K562 (cell line): ENCODE results near the gene IPCEF1. TPM values are rescaled to one million over a fixed set of nuclear protein-coding genes. Genes with fewer than 3 reads are reported as not detected.
A peak's percentile ranks its signal among the peaks of the same experiment; 100 is the strongest.

Experiments used
- ATAC-seq: fragments of 200-7000 bp; cut with Tn5 transposase; 3 replicates; pipeline ENCODE4 v1.9.1; 2020; ENCODE audit warnings: moderate library complexity
- BruUV-seq: library from RNA; stranded (reverse); fragments of 400-500 nt; replicated peaks from 2 replicates; lab custom pipeline; 2021; lab: Mats Ljungman, UMichigan
- CTCF ChIA-PET: fragments of 300-600 bp; formaldehyde crosslinking; extraction: SDS; loops from one replicate; lab custom pipeline; 2021; ENCODE audit warnings: low intra/inter-chr PET ratio; lab: Yijun Ruan, JAX
- POLR2A ChIA-PET: fragments of 300-600, 350-650 bp; sonication (Branson Sonifier 250); formaldehyde crosslinking; extraction: SDS; loops from one replicate; lab custom pipeline; 2021; ENCODE audit warnings: antibody characterized with exemption, inconsistent platforms; lab: Yijun Ruan, JAX
- DNase-seq, 4 experiments: peaks; one replicate each; pipeline versions ENCODE4 v3.0.0 to v3.0.0-alpha.2; 2011 to 2018; ENCODE audit warnings: low spot score in 3 of 4, mixed read lengths in 3 of 4; ENCODE audit errors: extremely low read depth in 1 of 4
- FAIRE-seq: peaks from 2 replicates; lab custom pipeline; 2011; peaks lifted over from hg19 to GRCh38; lab: Jason Lieb, UNC
- H2AFZ ChIP-seq: 2 replicates; pipeline ENCODE4 v1.6.0; 2011; ENCODE audit warnings: low read depth, low read length, control low read depth, inconsistent platforms
- H3K27ac ChIP-seq: fragments of 200-600 bp; 3 replicates; pipeline ENCODE4 v1.8.0; 2011; ENCODE audit warnings: low read depth, mild to moderate bottlenecking, control low read depth, inconsistent platforms, low read length, moderate library complexity, mixed read lengths; ENCODE audit errors: extremely low read depth
- H3K27me3 ChIP-seq, 2 experiments: fragments of 300-600 bp in 1 of 2; 2 replicates in 1 of 2; 3 replicates in 1 of 2; pipeline versions ENCODE4 v1.6.0 to v1.8.0; 2011; ENCODE audit warnings: inconsistent platforms in 2 of 2, low read length in 2 of 2, mild to moderate bottlenecking in 1 of 2, mixed read lengths in 1 of 2, moderate library complexity in 1 of 2; ENCODE audit not compliant: control insufficient read depth in 2 of 2, insufficient read depth in 2 of 2
- H3K36me3 ChIP-seq: fragments of 300-600 bp; 3 replicates; pipeline ENCODE4 v1.8.0; 2011; ENCODE audit warnings: mild to moderate bottlenecking, low read length, inconsistent platforms; ENCODE audit not compliant: control insufficient read depth, insufficient read depth
- H3K4me1 ChIP-seq, 2 experiments: fragments of 200-600 bp in 1 of 2; replicated peaks in 1 of 2; 2 replicates in 1 of 2; 3 replicates in 1 of 2; pipeline versions ENCODE4 v1.5.1 to v1.8.0; 2011; ENCODE audit warnings: inconsistent platforms in 2 of 2, low read length in 2 of 2, mild to moderate bottlenecking in 1 of 2, mixed read lengths in 1 of 2, moderate library complexity in 1 of 2; ENCODE audit not compliant: control insufficient read depth in 2 of 2, insufficient read depth in 2 of 2
- H3K4me2 ChIP-seq: 2 replicates; pipeline ENCODE4 v1.6.1; 2011; ENCODE audit warnings: low read length, control low read depth, inconsistent platforms, mixed read lengths; ENCODE audit not compliant: insufficient read depth
- H3K4me3 ChIP-seq: fragments of 200-600 bp; sonication (generic), shearing (Covaris generic); 2 replicates; pipeline ENCODE4 v1.5.1; 2016; ENCODE audit warnings: control low read depth, inconsistent platforms
- H3K79me2 ChIP-seq: fragments of 200-600 bp; 3 replicates; pipeline ENCODE4 v1.8.0; 2011; ENCODE audit warnings: low read length, inconsistent platforms; ENCODE audit not compliant: control insufficient read depth, insufficient read depth
- H3K9ac ChIP-seq, 2 experiments: 2 replicates each; pipeline versions ENCODE4 v1.6.0 to v1.6.1; 2011; ENCODE audit warnings: low read depth in 2 of 2, low read length in 2 of 2, control low read depth in 1 of 2, inconsistent platforms in 1 of 2, mild to moderate bottlenecking in 1 of 2, mixed read lengths in 1 of 2; ENCODE audit not compliant: insufficient read depth in 1 of 2
- H3K9me1 ChIP-seq: one replicate; pipeline ENCODE4 v1.6.0; 2011; ENCODE audit warnings: inconsistent platforms, mild to moderate bottlenecking, low read length, moderate library complexity; ENCODE audit not compliant: control insufficient read depth, insufficient read depth
- H3K9me3 ChIP-seq: replicated peaks from 2 replicates; pipeline ENCODE4 v1.5.1; 2011; ENCODE audit warnings: low read depth, low read length, inconsistent platforms; ENCODE audit not compliant: control insufficient read depth, insufficient read depth
- H4K20me1 ChIP-seq: replicated peaks from 2 replicates; pipeline ENCODE4 v1.6.1; 2011; ENCODE audit warnings: low read length, inconsistent platforms, mixed read lengths; ENCODE audit not compliant: control insufficient read depth, insufficient read depth
- BRD4 ChIP-seq: fragments of 200-600 bp; sonication (generic); IDR thresholded peaks from 2 replicates; pipeline ENCODE4 v1.6.1; 2017; ENCODE audit warnings: inconsistent platforms
- ETV6 ChIP-seq, 3 experiments: fragments of 150-350 bp in 1 of 3; sonication (generic) in 1 of 3; formaldehyde crosslinking in 1 of 3; IDR thresholded peaks; 2 replicates each; pipeline versions ENCODE4 v1.6.1 to v1.8.0; 2014 to 2022; ENCODE audit warnings: borderline replicate concordance in 2 of 3, low read depth in 2 of 3, antibody characterized with exemption in 1 of 3, low read length in 1 of 3, mild to moderate bottlenecking in 1 of 3, missing genetic modification reagents in 1 of 3
- GTF3C2 ChIP-seq: IDR thresholded peaks from 3 replicates; pipeline ENCODE4 v1.6.1; 2011; ENCODE audit warnings: borderline replicate concordance, mild to moderate bottlenecking, moderate library complexity; ENCODE audit not compliant: insufficient read length; ENCODE audit errors: extremely low read depth
- MLX ChIP-seq, 2 experiments: fragments of 450-650 bp in 1 of 2; sonication (generic) in 1 of 2; formaldehyde crosslinking; conservative IDR thresholded peaks; 2 replicates each; pipeline versions ENCODE4 v1.4.0 to v1.8.1; 2020 to 2022; ENCODE audit warnings: mild to moderate bottlenecking in 1 of 2, missing genetic modification reagents in 1 of 2
- NCOA2 ChIP-seq, 2 experiments: fragments of 450-650 bp; IDR thresholded peaks; 2 replicates each; pipeline ENCODE4 v1.6.1; 2018; ENCODE audit warnings: mild to moderate bottlenecking in 2 of 2, moderate library complexity in 1 of 2; ENCODE audit not compliant: partially characterized antibody in 2 of 2
- POLR2H ChIP-seq: IDR thresholded peaks from 2 replicates; pipeline ENCODE4 v1.6.1; 2016; ENCODE audit warnings: missing genetic modification characterization, low read depth, mild to moderate bottlenecking, control low read depth, missing compliant biosample characterization, moderate library complexity
- RBM34 ChIP-seq: fragments of 200-400 bp; formaldehyde crosslinking; IDR thresholded peaks from 2 replicates; pipeline ENCODE4 v1.6.1; 2018; ENCODE audit warnings: low read length, borderline replicate concordance; ENCODE audit not compliant: insufficient read depth
- SIN3B ChIP-seq: fragments of 450-650 bp; IDR thresholded peaks from 2 replicates; pipeline ENCODE4 v1.6.1; 2017; ENCODE audit warnings: low read depth, mild to moderate bottlenecking, moderate library complexity
- SMARCA4 ChIP-seq: fragments of 450-650 bp; IDR thresholded peaks from 2 replicates; pipeline ENCODE4 v1.6.1; 2016
- SP2 ChIP-seq: IDR thresholded peaks from 2 replicates; pipeline ENCODE4 v1.6.1; 2011; ENCODE audit warnings: mild to moderate bottlenecking, low read depth, low read length, moderate library complexity; ENCODE audit not compliant: poor library complexity, severe bottlenecking; ENCODE audit errors: extremely low read depth
- ZEB2 ChIP-seq: fragments of 450-650 bp; IDR thresholded peaks from 2 replicates; pipeline ENCODE4 v1.6.1; 2016
- ZNF184 ChIP-seq: sonication (generic); formaldehyde crosslinking; IDR thresholded peaks from 2 replicates; pipeline ENCODE4 v1.5.0; 2020; ENCODE audit warnings: missing genetic modification reagents
- ZNF24 ChIP-seq: fragments of 450-650 bp; IDR thresholded peaks from 2 replicates; pipeline ENCODE4 v1.6.1; 2016
- ZNF408 ChIP-seq: fragments of 250-450 bp; sonication (Bioruptor Pico); IDR thresholded peaks from 2 replicates; pipeline ENCODE4 v1.4.0; 2020; ENCODE audit warnings: low read depth, mild to moderate bottlenecking, moderate library complexity
- WGBS: fragments of 100-300 bp; shearing (Covaris generic); methylation state at CpG from one replicate; pipeline ENCODE4 v1.1.6; 2016; ENCODE audit warnings: low coverage, mixed read lengths; ENCODE audit not compliant: insufficient coverage; ENCODE audit errors: missing lambda C conversion rate; 5-methylcytosine and 5-hydroxymethylcytosine counted together
- in situ Hi-C: fragments of 300-500 bp; cut with MboI; formaldehyde crosslinking; loops from 4 replicates; pipeline ENCODE4 v1.15.0; 2018; ENCODE audit warnings: inconsistent platforms, mixed read lengths
- intact Hi-C: fragments of 100-400 bp; cut with micrococcal nuclease; formaldehyde crosslinking; loops from 2 replicates; pipeline ENCODE4 v1.14.2; 2022
- polyA plus RNA-seq, 8 experiments: library from polyadenylated mRNA; depleted of rRNA in 4 of 8; stranded (reverse) in 5 of 8; unstranded in 3 of 8; fragments of >200 nt; fragmentation: Nextera tagmentation in 2 of 8; fragmentation: Illumina TruSeq in 1 of 8; extraction: Ambion mirVana in 2 of 8; extraction: Trizol in 1 of 8; gene quantifications; 2 replicates each; pipeline versions ENCODE4 v1.2.1 to v1.2.3, GENCODE V29; 2011 to 2014; ENCODE audit warnings: inconsistent platforms in 1 of 8, missing spikeins in 1 of 8
- total RNA-seq, 7 experiments: library from RNA; depleted of rRNA in 6 of 7; stranded (reverse); fragments of >200 nt in 6 of 7; fragmentation: Illumina TruSeq in 2 of 7; extraction: Trizol in 2 of 7; gene quantifications; 2 replicates each; pipeline versions ENCODE4 v1.2.1 to v1.2.3, GENCODE V29; 2011 to 2021; ENCODE audit warnings: low replicate concordance in 1 of 7

IPCEF1 gene
- total and polyA plus RNA-seq, 9 of the 15 experiments (the other 6 are each of a cell fraction or from before 2014, with no cell fraction given): 0.14 to 0.18 TPM; not detected in 7

GRCh38 chr6:154156135-154156896 lies 200.3 kb downstream of the IPCEF1 start (continued):
- TF ChIP-seq ZNF184 (CRISPR knock-in tag): no peak
- no peak for TF ChIP-seq ZNF408 (CRISPR knock-in tag)
- TF ChIP-seq, all 486 proteins: peak for 4

- 12% methylated on average over 6 of the region's 6 CpGs for WGBS
- Histone ChIP-seq H3K4me3 (no peak overlapping the region), H3K79me2 (no peaks in the 10 kb centered on the region), H3K9ac (no peak overlapping the region), H3K9me3 (no peaks in the 10 kb centered on the region), H3K27me3 (peaks cover 0 to 8% of the 10 kb centered on the region in 2 experiments; a peak in 1 of 5 replicates), H3K4me1 (no peaks in the 10 kb centered on the region), H3K9me1 (no peaks in the 10 kb centered on the region), H4K20me1 (no peaks in the 10 kb centered on the region), H3K36me3 (no peaks in the 10 kb centered on the region), H3K27ac (no peak overlapping the region), H3K4me2 (no peak overlapping the region), H2AFZ (0 out of 2 replicates have a peak overlapping the region, but pooled peaks have one; percentile 0)
- intact Hi-C loops (loop anchor here (1.0 to 10.0 kb wide), 7 partner anchors 123 to 1122 kb away; no protein-coding TSS in a partner anchor), in situ Hi-C loops (loop anchor here (10.0 to 25.0 kb wide), 2 partner anchors 520 to 658 kb away; no protein-coding TSS in a partner anchor)
- peak; percentile 89 for FAIRE-seq
- ATAC-seq: peak; percentile 66
- CTCF ChIA-PET: interaction anchor here (0.8 to 2.3 kb wide), 7 partner anchors 124 to 1020 kb away, joined by 3 to 8 read pairs (median 7); no protein-coding TSS in a partner anchor
- peak; percentile 25 to 76 (median 54) for DNase-seq
- no TSS peak for BruUV-seq
- POLR2A ChIA-PET: no interaction called here
- no peak for TF ChIP-seq GTF3C2
- no peak for TF ChIP-seq ZEB2
- TF ChIP-seq RBM34: no peak
- TF ChIP-seq MLX (CRISPR knock-in tag; conservative IDR thresholded peaks at IDR 0.05): no peak
- TF ChIP-seq ETV6 (IDR thresholded peaks at IDR 0.05; ENCODE audit: borderline replicate concordance in 1 of 2, low read depth in 2 of 2, low read length in 1 of 2): no peak
- TF ChIP-seq ETV6 (CRISPR knock-in tag; IDR thresholded peaks at IDR 0.05; ENCODE audit: borderline replicate concordance): no peak
- no peak for TF ChIP-seq POLR2H (tag)
- TF ChIP-seq ZNF24: no peak
- no peak for TF ChIP-seq NCOA2 (IDR thresholded peaks at IDR 0.05; ENCODE audit: partially characterized antibody in 2 of 2)
- no peak for TF ChIP-seq BRD4
- TF ChIP-seq SIN3B: no peak
- TF ChIP-seq SMARCA4: no peak
- no peak for TF ChIP-seq SP2
These were observed 202.1 kb downstream of the IPCEF1 start for GRCh38 chr6:154154389-154154967.
